ENCODE data around the gene ABCB8. TPM values are rescaled to one million over a fixed set of nuclear protein-coding genes. Genes with fewer than 3 reads are reported as not detected.

Gene ABCB8
- total RNA-seq, 1 donor from 2014 or later, result 40.6 TPM

GRCh38 chr7:151081170-151082101 lies 53.2 kb downstream of the ABCB8 start:
- intact Hi-C loops (cut with DNase I), result no loop called here
- H3K27me3 ChIP-seq, result no peaks in the 10 kb centered on the region
- peaks cover 52% of the 10 kb centered on the region for H3K4me1 ChIP-seq
- H3K9me3 ChIP-seq, result no peaks in the 10 kb centered on the region
- peaks cover 2% of the 10 kb centered on the region for H3K36me3 ChIP-seq
- no peak for ATAC-seq
- H3K27ac ChIP-seq, result peak overlapping the region; percentile 88
- DNase-seq, result peak; percentile 69
- no peak for TF ChIP-seq CTCF (IDR thresholded peaks at IDR 0.05)
- peak overlapping the region; percentile 78 for H3K4me3 ChIP-seq

GRCh38 chr7:151082141-151083070 lies 54.2 kb downstream of the ABCB8 start:
- H3K27ac ChIP-seq, result peak overlapping the region; percentile 88
- H3K4me1 ChIP-seq, result peaks cover 52% of the 10 kb centered on the region
- no peak for DNase-seq

GRCh38 chr7:151083071-151083823 lies 55.0 kb downstream of the ABCB8 start, which contains the start of gene TMUB1:
TMUB1 (minus strand) TSS chr7:151083493; CDS start chr7:151082563, 930 bp downstream.
- DNase-seq, result peak; percentile 92
- peaks cover 59% of the 10 kb centered on the region for H3K4me1 ChIP-seq

More at GRCh38 chr7:151082141-151083070, 54.2 kb downstream of the ABCB8 start:
- no peaks in the 10 kb centered on the region for H3K9me3 ChIP-seq
- peak overlapping the region; percentile 71 for H3K4me3 ChIP-seq
- intact Hi-C loops (cut with DNase I), result no loop called here
- TF ChIP-seq CTCF (IDR thresholded peaks at IDR 0.05), result no peak
- no peaks in the 10 kb centered on the region for H3K36me3 ChIP-seq
- ATAC-seq, result no peak
- H3K27me3 ChIP-seq, result no peaks in the 10 kb centered on the region

GRCh38 chr7:151083824-151084160 lies 55.5 kb downstream of the ABCB8 start:
- Histone ChIP-seq H3K36me3 (no peaks in the 10 kb centered on the region), H3K4me1 (peaks cover 62% of the 10 kb centered on the region), H3K27me3 (no peaks in the 10 kb centered on the region), H3K27ac (peak overlapping the region; percentile 82), H3K9me3 (no peaks in the 10 kb centered on the region), H3K4me3 (peak overlapping the region; percentile 71)
- TF ChIP-seq CTCF (IDR thresholded peaks at IDR 0.05), result no peak
- intact Hi-C loops (cut with DNase I), result no loop called here
- no peak for DNase-seq
- no peak for ATAC-seq

More at GRCh38 chr7:151083071-151083823, 55.0 kb downstream of the ABCB8 start, which contains the start of gene TMUB1:
- ATAC-seq, result peak; percentile 45
- intact Hi-C loops (cut with DNase I), result no loop called here
- Histone ChIP-seq H3K36me3 (no peaks in the 10 kb centered on the region), H3K27ac (peak within 1 kb of the TSS; percentile 82), H3K4me3 (peak within 1 kb of the TSS; percentile 71), H3K9me3 (no peaks in the 10 kb centered on the region), H3K27me3 (no peaks in the 10 kb centered on the region)
- no peak for TF ChIP-seq CTCF (IDR thresholded peaks at IDR 0.05)

GRCh38 chr7:151085329-151085690 lies 57.1 kb downstream of the ABCB8 start:
- peak overlapping the region; percentile 62 for H3K4me3 ChIP-seq
- no peak for ATAC-seq
- no peaks in the 10 kb centered on the region for H3K36me3 ChIP-seq
- H3K4me1 ChIP-seq, result peaks cover 63% of the 10 kb centered on the region
- intact Hi-C loops (cut with DNase I), result no loop called here
- TF ChIP-seq CTCF (IDR thresholded peaks at IDR 0.05), result no peak
- no peaks in the 10 kb centered on the region for H3K9me3 ChIP-seq
- H3K27me3 ChIP-seq, result no peaks in the 10 kb centered on the region
- H3K27ac ChIP-seq, result peak overlapping the region; percentile 82
- DNase-seq, result no peak
